Measurements from ENCODE around the gene PRRT1B.

PRRT1B gene

DNA sequence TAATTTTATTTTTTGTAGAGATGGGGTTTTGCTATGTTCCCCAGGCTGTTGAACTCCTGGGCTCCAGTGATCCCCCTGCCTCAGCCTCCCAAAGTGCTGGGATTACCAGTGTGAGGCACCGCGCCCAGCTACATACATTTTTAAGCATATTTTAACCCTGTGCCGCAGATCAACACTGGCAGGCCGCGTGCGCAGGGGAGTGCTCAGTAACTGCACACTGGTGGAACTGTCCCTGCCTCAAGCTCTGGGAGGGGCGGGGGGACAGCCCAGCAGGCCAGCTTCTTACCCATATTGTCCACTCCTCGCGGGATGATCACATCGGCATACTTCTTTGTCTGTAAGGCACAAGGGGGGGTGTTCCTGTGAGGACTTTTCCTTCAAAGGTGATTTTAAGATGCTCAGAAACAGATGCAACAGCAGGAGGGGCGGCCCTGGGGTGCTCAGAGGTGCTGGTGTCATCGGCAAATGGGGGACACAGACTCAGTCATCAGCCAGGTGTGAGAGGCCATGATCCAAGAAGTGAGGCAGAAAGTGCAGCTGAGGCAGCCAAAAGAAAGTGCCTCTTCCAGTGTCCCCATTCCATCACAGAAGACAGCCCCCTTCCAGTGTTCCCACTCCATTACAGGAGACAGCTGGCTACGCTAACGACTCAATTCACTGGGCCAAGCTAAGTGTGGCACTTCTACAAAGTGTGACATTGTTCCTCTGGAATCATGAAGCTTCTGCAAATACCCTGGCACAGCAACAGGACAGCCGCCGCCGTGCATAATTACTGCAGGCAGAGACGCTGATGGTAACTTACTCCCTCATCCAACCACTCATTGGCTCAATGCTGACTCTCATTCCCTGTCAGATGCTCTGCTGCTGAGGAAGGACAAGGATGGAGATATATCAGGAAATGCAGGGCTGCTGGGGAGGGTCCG is 19.4 kb upstream of the PRRT1B start:
- TF ChIP-seq SIN3A (IDR thresholded peaks at IDR 0.05; ENCODE audit: borderline replicate concordance, insufficient read depth, low read length) = no peak
- TF ChIP-seq FOXP2 (optimal IDR thresholded peaks at IDR 0.05; ENCODE audit: borderline replicate concordance, extremely low read depth, extremely low read length, insufficient read depth) = no peak
- TF ChIP-seq REST (IDR thresholded peaks at IDR 0.05; ENCODE audit: insufficient read depth in 1 of 2, low read depth in 2 of 2, low read length in 2 of 2) = no peak
- TF ChIP-seq POLR2AphosphoS5 (IDR thresholded peaks at IDR 0.05; ENCODE audit: low read depth, low read length) = no peak

DNA sequence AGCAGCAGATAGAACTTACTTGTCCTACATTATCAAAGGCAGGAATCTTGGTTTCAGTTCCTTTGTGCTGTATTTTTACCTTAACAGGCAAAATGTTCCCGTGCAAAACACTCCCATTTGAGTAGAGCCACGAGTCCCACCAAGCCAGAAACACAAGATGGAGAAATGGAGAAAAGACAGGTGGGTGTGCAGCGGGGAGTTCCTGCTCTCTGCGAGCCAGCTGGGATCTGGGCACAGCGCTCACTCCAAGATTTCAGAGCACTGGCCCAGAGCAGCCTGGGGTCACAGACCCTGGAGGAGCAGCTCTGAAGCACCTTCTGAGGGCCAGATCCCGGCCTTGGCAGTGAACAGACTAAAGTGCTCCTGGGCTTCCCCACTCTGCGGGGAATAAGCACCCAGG is 17.1 kb upstream of the PRRT1B start:
- TF ChIP-seq FOXP2 (optimal IDR thresholded peaks at IDR 0.05; ENCODE audit: borderline replicate concordance, extremely low read depth, extremely low read length, insufficient read depth) (no peak), REST (IDR thresholded peaks at IDR 0.05; ENCODE audit: insufficient read depth in 1 of 2, low read depth in 2 of 2, low read length in 2 of 2) (no peak), TAF1 (IDR thresholded peaks at IDR 0.05; ENCODE audit: borderline replicate concordance, insufficient read depth, low read length) (no peak), SIN3A (IDR thresholded peaks at IDR 0.05; ENCODE audit: borderline replicate concordance, insufficient read depth, low read length) (no peak), POLR2AphosphoS5 (IDR thresholded peaks at IDR 0.05; ENCODE audit: low read depth, low read length) (no peak)

- TF ChIP-seq SIN3A (IDR thresholded peaks at IDR 0.05; ENCODE audit: borderline replicate concordance, insufficient read depth, low read length) = no peak
- no peak for TF ChIP-seq TAF1 (IDR thresholded peaks at IDR 0.05; ENCODE audit: borderline replicate concordance, insufficient read depth, low read length)
- TF ChIP-seq POLR2AphosphoS5 (IDR thresholded peaks at IDR 0.05; ENCODE audit: low read depth, low read length) = no peak
- TF ChIP-seq REST (IDR thresholded peaks at IDR 0.05; ENCODE audit: insufficient read depth in 1 of 2, low read depth in 2 of 2, low read length in 2 of 2) = no peak
- no peak for TF ChIP-seq FOXP2 (optimal IDR thresholded peaks at IDR 0.05; ENCODE audit: borderline replicate concordance, extremely low read depth, extremely low read length, insufficient read depth)
Measured at GRCh38 chr9:131528886-131529505, 16.3 kb upstream of the PRRT1B start.

- TF ChIP-seq REST (IDR thresholded peaks at IDR 0.05; ENCODE audit: insufficient read depth in 1 of 2, low read depth in 2 of 2, low read length in 2 of 2) = no peak
- TF ChIP-seq FOXP2 (optimal IDR thresholded peaks at IDR 0.05; ENCODE audit: borderline replicate concordance, extremely low read depth, extremely low read length, insufficient read depth) = no peak
- no peak for TF ChIP-seq POLR2AphosphoS5 (IDR thresholded peaks at IDR 0.05; ENCODE audit: low read depth, low read length)
- no peak for TF ChIP-seq SIN3A (IDR thresholded peaks at IDR 0.05; ENCODE audit: borderline replicate concordance, insufficient read depth, low read length)
- no peak for TF ChIP-seq TAF1 (IDR thresholded peaks at IDR 0.05; ENCODE audit: borderline replicate concordance, insufficient read depth, low read length)
Measured at GRCh38 chr9:131529597-131530545, 15.5 kb upstream of the PRRT1B start.
